HG03378 (cell line): Measurements from ENCODE around the gene CRCP.

Source experiments
- ATAC-seq: cut with Tn5 transposase; IDR thresholded peaks from one replicate; pipeline ENCODE4 v1.9.1; 2021; ENCODE audit warnings: mild to moderate bottlenecking, moderate library complexity; ENCODE audit not compliant: unreplicated experiment

Gene CRCP

DNA sequence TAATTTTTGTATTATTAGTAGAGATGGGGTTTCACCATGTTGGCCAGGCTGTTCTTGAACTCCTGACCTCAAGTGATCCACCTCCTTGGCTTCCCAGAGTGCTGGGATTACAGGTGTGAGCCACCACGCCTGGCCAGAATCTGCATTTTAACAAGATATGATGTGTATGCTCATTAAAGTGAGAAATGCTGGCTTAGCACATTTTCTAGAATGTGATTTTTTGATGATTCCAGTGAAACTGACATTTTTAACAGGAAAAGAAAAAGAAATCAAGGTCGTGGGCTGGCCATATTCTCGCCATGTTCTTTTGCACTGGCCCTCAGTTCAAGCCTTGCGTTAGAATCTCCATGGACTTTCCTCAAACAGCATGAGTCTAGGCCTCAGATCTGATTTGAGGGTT, 72.3 kb downstream of the CRCP start:
- ATAC-seq = no peak

DNA sequence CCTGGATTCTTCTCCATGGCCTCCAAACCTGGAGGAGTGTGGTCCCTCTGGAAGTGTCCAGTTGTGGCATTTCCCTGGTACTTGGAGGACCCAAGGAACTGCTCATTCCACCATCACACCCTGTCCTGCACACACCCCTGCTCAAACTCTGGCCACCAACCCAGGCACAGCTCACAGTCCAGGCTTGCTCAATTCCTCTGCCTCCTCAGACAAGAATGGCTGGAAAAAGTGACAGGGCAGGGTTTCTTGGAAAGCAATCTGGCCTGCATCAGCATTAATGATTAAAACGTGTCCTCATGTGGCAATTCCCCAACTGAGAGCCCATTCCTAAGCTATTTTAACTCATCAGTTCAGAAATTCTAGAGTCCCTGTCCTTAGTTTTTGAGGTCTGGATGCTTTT, 73.3 kb downstream of the CRCP start:
- no peak for ATAC-seq

DNA sequence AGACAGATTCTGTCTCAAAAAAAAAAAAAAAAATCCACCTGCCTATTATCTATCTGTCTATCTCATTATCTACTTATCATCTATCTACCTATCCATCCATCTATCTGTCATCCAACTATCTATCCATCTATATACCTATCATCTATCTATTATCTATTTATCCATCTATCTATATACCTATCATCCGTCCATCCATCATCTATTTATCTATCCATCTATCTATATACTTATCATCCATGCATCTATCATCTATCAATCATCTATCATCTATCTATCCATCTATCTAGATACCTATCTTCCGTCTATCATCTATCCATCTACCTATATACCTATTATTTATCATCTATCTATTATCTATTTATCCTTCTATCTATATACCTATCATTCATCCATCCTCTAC, 74.0 kb downstream of the CRCP start:
- no peak for ATAC-seq

DNA sequence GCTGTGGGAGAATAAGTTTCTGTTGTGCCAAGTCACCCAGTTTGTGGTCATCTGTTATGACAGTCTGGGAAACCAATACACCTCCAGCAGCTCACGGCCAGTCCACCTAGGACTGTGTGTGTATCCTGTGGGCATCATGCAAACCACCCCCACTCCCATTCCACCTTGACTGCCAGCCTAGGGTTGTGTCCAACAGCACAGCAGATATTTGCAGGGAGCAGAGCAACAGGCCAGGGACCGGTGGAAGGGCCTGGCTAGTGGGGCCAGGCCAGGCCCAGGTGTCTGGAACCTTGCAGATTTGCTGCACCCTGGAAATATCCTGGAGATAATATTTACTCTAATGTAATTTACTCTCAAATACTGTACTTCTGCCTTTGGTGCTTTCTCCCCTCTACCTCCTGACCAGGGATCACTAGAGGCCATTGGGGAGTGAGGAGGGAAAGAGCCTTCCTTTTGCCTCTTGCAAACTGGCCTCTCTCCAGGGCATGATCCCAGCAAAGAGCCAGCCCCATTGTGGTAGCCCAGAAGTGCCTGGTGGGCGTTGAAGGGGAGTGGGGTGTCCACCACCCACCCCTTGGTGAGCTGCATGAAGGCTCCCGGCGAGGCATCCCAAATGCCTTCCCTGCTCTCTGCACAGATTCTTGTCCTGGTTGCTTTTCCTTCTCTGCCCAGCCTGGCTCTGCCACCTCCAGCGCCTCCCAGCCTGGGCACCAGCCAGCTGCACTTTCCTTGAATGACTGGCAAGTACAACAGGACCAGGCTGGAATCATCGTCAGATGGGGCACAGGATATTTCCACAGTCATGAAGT, 75.3 kb downstream of the CRCP start:
- ATAC-seq = no peak

DNA sequence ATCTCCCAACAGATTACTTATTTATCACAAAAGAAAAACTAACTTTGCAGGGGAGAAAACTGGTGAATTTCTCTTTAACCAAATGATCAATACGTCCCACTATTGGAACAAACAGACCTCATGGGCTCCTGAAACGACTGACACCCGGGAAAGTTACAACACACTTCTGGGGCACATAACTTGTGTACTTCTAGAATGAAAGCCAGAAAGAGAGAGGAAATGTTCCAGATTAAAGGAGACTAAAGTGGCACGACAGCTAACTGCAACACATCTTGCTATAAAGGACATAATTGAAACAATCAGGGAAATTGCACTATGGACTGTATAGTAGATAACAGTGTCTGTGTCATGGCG, 75.8 kb downstream of the CRCP start:
- no peak for ATAC-seq

DNA sequence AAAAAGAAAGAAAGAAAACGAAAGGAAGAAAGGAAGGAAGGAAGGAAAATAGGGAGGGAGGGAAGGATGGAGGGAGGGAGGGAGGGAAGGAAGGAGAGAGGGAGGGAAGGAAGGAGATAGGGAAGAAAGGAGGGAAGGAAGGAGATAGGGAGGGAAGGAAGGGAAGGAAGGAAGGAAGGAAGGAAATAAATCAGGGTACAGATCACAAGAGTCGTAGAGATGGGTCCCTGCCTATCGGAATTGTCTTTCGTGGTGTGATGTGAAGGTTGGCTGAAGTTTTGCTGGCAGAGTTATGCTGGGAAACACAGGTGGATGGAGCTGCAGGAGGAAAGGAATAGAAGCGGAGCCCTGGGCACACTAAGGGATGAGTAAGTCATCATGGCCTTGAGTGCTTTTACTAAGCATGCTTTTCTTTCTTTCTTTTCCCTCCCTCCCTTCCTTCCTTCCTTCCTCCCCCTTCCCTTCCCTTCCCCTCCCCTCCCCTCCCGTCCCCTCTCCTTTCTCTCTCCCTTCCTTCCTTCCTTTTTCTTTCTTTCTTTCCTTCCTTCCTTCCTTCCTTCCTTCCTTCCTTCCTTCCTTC, 78.6 kb downstream of the CRCP start:
- ATAC-seq = no peak

DNA sequence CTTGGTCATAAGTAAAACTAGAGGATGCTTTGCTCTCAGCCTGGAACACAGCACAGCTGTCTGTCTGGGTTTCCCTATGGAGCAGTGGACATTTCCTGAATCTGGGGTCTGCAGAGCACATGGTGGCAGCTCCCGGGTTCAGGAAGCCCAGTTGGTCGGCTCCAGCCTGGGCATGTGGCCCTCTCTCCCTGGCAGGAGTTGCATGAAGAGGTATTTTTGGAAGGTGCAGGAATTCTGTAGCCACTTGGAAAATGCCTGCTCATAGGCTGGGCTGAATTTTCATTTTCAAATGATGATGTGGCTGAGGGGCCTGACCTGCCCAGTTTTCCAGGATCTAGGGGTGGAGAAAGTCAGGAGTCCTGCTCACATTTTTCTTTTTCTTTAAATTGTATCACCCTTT, 83.8 kb downstream of the CRCP start:
- ATAC-seq = no peak

DNA sequence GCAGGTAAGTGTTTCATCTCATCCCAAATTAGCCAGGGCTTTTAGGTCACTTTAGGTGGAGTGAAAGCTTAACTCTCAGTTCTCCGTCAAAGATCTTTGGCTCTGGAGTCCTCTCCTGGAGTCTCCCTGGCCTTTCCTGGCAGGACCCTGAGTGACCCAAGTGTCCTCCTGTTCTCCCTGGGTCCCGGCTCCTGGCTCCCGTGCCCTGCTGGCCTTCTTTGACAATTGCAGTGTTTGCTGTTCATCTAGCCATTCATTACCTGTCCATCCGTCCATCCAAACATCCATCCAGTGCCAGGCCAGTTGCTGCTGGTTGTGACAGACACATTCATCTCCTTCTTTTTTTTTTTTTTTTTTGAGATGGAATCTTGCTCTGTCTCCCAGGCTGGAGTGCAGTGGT, 84.3 kb downstream of the CRCP start:
- ATAC-seq = no peak

DNA sequence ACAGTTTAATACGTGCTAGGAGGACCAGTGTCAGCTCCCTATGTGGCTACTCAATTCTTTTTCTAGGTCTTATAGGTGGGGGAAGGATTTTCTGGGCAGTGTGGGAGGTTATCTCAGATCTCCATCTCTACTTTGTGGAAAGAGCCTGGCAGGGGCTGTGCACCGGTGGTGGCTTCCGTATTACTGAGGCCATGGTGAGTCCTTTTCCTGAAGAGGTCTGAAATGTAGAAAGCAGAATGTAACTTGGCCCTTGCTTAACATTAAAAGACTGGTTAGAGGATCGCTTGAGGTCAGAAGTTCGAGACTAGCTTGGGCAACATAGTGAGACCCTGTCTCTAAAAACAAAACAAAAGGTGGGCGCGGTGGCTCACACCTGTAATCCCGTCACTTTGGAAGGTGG, 87.8 kb downstream of the CRCP start:
- no peak for ATAC-seq
